ENCODE results near the gene KCNC3.

Gene KCNC3

DNA sequence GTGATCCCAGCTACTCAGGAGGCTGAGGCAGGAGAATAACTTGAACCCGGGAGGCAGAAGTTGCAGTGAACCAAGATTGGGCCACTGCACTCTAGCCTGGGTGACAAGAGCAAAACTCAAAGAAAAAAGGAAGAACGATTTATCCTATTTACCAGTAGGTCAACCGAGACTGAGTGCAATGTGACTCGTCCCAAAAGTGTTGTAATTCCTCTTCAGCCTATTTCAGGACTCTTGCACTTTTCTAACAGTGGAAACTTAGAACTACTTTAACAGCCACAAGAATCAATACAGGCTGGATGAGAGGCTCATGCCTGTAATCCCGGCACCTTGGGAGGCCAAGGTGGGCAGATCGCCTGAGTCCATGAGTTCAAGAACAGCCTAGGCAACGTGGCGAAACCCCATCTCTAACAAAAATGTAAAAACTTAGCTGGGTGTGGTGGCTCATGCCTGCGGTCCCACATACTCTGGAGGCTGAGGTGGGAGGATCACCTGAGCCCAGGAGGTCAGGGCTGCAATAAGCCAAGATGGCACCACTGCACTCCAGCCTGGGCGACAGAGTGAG is 42.8 kb upstream of the KCNC3 start:
- Histone ChIP-seq H3K27ac (ENCODE audit: insufficient read depth in 1 of 2, low read depth in 1 of 2, low read length in 2 of 2, poor library complexity in 1 of 2, severe bottlenecking in 2 of 2) (no peak overlapping the region), H3K27me3 (replicated peaks in 2 of 5; ENCODE audit: control insufficient read depth in 4 of 5, insufficient read depth in 5 of 5, low read length in 4 of 5) (no peaks in the 10 kb centered on the region), H3K4me3 (ENCODE audit: control insufficient read depth in 1 of 7, extremely low read depth in 1 of 7, insufficient read depth in 4 of 7, low read depth in 2 of 7, low read length in 6 of 7) (no peak overlapping the region), H3K36me3 (ENCODE audit: control insufficient read depth in 4 of 4, insufficient read depth in 4 of 4, low read length in 3 of 4) (no peaks in the 10 kb centered on the region), H3K4me1 (ENCODE audit: control extremely low read depth in 1 of 4, control insufficient read depth in 4 of 4, insufficient read depth in 4 of 4, low read length in 3 of 4) (peaks cover 2 to 18% (median 14%) of the 10 kb centered on the region in 4 experiments), H3K9me3 (ENCODE audit: control extremely low read depth in 1 of 5, control insufficient read depth in 4 of 5, insufficient read depth in 2 of 5, low read depth in 1 of 5, low read length in 4 of 5) (no peaks in the 10 kb centered on the region)
- CTCF ChIA-PET = no interaction called here
- no peak for DNase-seq
- whole genome bisulfite sequencing (ENCODE audit: insufficient coverage) = 81% methylated on average over 5 of the region's 10 CpGs
- POLR2A ChIA-PET = no interaction called here

- 0% methylated on average over 15 of the region's 34 CpGs for WGBS (ENCODE audit: insufficient coverage)
- ChIA-PET CTCF (interaction anchor here (0.9 to 3.9 kb wide), 9 partner anchors 11 to 187 kb away, joined by 3 to 25 read pairs (median 4); no protein-coding TSS in a partner anchor), POLR2A (no interaction called here)
- H3K27me3 ChIP-seq (replicated peaks in 2 of 5; ENCODE audit: control insufficient read depth in 4 of 5, insufficient read depth in 5 of 5, low read length in 4 of 5) = no peaks in the 10 kb centered on the region
- H3K9me3 ChIP-seq (ENCODE audit: control extremely low read depth in 1 of 5, control insufficient read depth in 4 of 5, insufficient read depth in 2 of 5, low read depth in 1 of 5, low read length in 4 of 5) = no peaks in the 10 kb centered on the region
- DNase-seq = peak; percentile 85 to 88 (median 86)
- peaks cover 0 to 14% (median 9%) of the 10 kb centered on the region in 4 experiments for H3K4me1 ChIP-seq (ENCODE audit: control extremely low read depth in 1 of 4, control insufficient read depth in 4 of 4, insufficient read depth in 4 of 4, low read length in 3 of 4)
- H3K4me3 ChIP-seq (ENCODE audit: control insufficient read depth in 1 of 7, extremely low read depth in 1 of 7, insufficient read depth in 4 of 7, low read depth in 2 of 7, low read length in 6 of 7) = peak overlapping the region; percentile 48 to 99 (median 81)
- H3K36me3 ChIP-seq (ENCODE audit: control insufficient read depth in 4 of 4, insufficient read depth in 4 of 4, low read length in 3 of 4) = no peaks in the 10 kb centered on the region
- peak overlapping the region; percentile 8 to 68 for H3K27ac ChIP-seq (ENCODE audit: insufficient read depth in 1 of 2, low read depth in 1 of 2, low read length in 2 of 2, poor library complexity in 1 of 2, severe bottlenecking in 2 of 2)
These were observed 39.7 kb upstream of the KCNC3 start for GRCh38 chr19:50368649-50369570.

DNA sequence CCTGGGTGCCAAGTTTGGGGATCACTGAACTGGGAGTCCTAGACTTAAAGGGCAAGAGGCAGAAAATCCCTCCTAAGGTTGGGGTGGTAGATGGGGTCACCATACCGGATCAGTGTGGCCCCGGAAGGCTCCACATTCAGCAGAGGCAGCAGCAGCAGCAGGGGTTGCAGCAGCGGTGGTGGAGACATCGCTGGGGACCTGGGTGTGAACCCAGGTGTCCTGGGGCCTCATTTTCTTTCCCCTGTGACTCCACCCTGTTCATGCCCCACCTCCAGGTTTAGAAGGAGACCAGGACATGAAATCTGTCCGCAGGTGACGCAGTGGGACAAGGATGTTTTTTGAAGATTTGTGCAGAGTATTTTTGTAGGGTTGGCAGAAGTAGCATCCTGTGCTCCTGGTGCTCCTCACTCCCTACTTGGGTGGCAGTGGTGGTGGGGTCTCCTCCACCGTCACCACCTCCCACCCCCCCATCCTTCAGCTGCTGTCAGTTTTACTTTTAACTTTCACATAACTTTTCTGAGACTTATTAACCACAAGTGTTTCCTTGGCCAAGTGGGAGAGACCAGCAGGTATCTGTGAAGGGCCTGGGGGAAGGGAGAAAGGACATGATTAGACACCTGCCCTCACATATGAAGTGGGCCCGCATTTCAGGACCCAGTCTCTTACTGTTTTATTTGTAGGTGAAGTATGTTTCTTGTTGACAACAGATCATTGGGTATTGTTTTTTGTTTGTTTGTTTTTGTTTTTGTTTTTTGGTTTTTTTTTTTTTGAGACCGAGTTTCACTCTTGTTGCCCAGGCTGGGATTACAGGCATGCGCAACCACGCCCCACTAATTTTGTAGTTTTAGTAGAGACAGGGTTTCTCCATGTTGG is 36.5 kb upstream of the KCNC3 start, which contains the start of gene NAPSA:
Gene NAPSA, minus strand, starts transcription at position 206 of the 873 bp plus-strand sequence. Its CDS starts 18 bp downstream, at position 188.
- Histone ChIP-seq H3K4me3 (ENCODE audit: control insufficient read depth in 1 of 7, extremely low read depth in 1 of 7, insufficient read depth in 4 of 7, low read depth in 2 of 7, low read length in 6 of 7) (no peak within 1 kb of the TSS), H3K4me1 (ENCODE audit: control extremely low read depth in 1 of 4, control insufficient read depth in 4 of 4, insufficient read depth in 4 of 4, low read length in 3 of 4) (peaks cover 0 to 14% (median 9%) of the 10 kb centered on the region in 4 experiments), H3K36me3 (ENCODE audit: control insufficient read depth in 4 of 4, insufficient read depth in 4 of 4, low read length in 3 of 4) (no peaks in the 10 kb centered on the region), H3K27ac (ENCODE audit: insufficient read depth in 1 of 2, low read depth in 1 of 2, low read length in 2 of 2, poor library complexity in 1 of 2, severe bottlenecking in 2 of 2) (no peak within 1 kb of the TSS), H3K27me3 (replicated peaks in 2 of 5; ENCODE audit: control insufficient read depth in 4 of 5, insufficient read depth in 5 of 5, low read length in 4 of 5) (no peaks in the 10 kb centered on the region), H3K9me3 (ENCODE audit: control extremely low read depth in 1 of 5, control insufficient read depth in 4 of 5, insufficient read depth in 2 of 5, low read depth in 1 of 5, low read length in 4 of 5) (no peaks in the 10 kb centered on the region)
- ChIA-PET POLR2A (no interaction called here), CTCF (interaction anchor here (0.9 to 4.4 kb wide), 7 partner anchors 8 to 359 kb away, joined by 3 to 17 read pairs (median 4); no protein-coding TSS in a partner anchor)
- DNase-seq = no peak
- WGBS (ENCODE audit: insufficient coverage) = 96% methylated on average over 5 of the region's 11 CpGs

DNA sequence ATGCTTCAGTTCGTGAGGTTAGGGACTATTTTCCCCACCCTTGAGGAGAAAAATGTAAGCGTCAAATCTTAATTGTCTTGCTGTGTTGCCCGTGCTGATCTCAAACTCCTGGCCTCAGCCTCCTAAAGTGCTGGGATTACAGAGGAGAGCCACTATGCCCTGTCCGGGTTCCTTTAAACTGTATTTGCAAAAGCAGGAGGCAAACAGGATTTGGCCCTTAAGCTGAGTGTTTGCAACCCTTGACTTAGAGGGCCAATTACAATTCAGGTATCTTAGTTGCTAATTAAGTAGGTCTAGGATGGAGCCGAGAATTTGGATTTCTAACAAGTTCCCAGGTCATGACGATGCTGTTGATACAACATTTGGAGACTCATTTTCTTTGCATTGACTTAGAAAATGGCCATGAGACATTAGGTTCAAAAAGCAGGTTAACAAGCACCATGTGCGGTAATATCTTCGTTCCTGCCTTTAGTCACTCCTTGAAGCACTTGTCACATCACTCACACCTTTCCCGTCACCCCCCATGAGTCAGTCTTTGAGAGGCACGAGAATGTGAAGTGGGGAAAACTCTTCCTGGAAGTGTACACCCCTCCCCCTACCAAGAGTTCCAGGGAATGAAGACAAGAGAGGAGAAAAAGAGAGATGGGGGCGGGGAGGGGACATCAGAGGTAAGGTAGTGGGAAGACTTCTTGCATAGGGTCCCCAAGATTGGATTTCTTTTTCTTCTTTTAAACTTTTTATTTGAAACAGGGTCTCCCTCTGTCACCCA is 33.7 kb upstream of the KCNC3 start:
- no peak overlapping the region for H3K27ac ChIP-seq (ENCODE audit: insufficient read depth in 1 of 2, low read depth in 1 of 2, low read length in 2 of 2, poor library complexity in 1 of 2, severe bottlenecking in 2 of 2)
- CTCF ChIA-PET = interaction anchor here (4.4 kb wide), 1 partner anchor 98 kb away, joined by 17 read pairs; no protein-coding TSS in a partner anchor
- 98% methylated on average over 8 of the region's 11 CpGs for WGBS (ENCODE audit: insufficient coverage)
- peaks cover 0 to 2% (median 0%) of the 10 kb centered on the region in 5 experiments for H3K27me3 ChIP-seq (replicated peaks in 2 of 5; ENCODE audit: control insufficient read depth in 4 of 5, insufficient read depth in 5 of 5, low read length in 4 of 5)
- POLR2A ChIA-PET = no interaction called here
- no peak overlapping the region for H3K4me3 ChIP-seq (ENCODE audit: control insufficient read depth in 1 of 7, extremely low read depth in 1 of 7, insufficient read depth in 4 of 7, low read depth in 2 of 7, low read length in 6 of 7)
- no peaks in the 10 kb centered on the region for H3K9me3 ChIP-seq (ENCODE audit: control extremely low read depth in 1 of 5, control insufficient read depth in 4 of 5, insufficient read depth in 2 of 5, low read depth in 1 of 5, low read length in 4 of 5)
- H3K4me1 ChIP-seq (ENCODE audit: control extremely low read depth in 1 of 4, control insufficient read depth in 4 of 4, insufficient read depth in 4 of 4, low read length in 3 of 4) = peaks cover 0 to 8% (median 4%) of the 10 kb centered on the region in 4 experiments
- no peak for DNase-seq
- no peaks in the 10 kb centered on the region for H3K36me3 ChIP-seq (ENCODE audit: control insufficient read depth in 4 of 4, insufficient read depth in 4 of 4, low read length in 3 of 4)

GRCh38 chr19:50362030-50362412 is 32.8 kb upstream of the KCNC3 start:
- POLR2A ChIA-PET = no interaction called here
- H3K4me3 ChIP-seq (ENCODE audit: control insufficient read depth in 1 of 7, extremely low read depth in 1 of 7, insufficient read depth in 4 of 7, low read depth in 2 of 7, low read length in 6 of 7) = no peak overlapping the region

GRCh38 chr19:50361290-50362029 is 32.3 kb upstream of the KCNC3 start:
- CTCF ChIA-PET = interaction anchor here (4.4 kb wide), 1 partner anchor 100 kb away, joined by 17 read pairs; no protein-coding TSS in a partner anchor
- POLR2A ChIA-PET = no interaction called here

More at GRCh38 chr19:50362030-50362412, 32.8 kb upstream of the KCNC3 start:
- WGBS (ENCODE audit: insufficient coverage) = 98% methylated on average over 5 of the region's 7 CpGs
- Histone ChIP-seq H3K36me3 (ENCODE audit: control insufficient read depth in 4 of 4, insufficient read depth in 4 of 4, low read length in 3 of 4) (no peaks in the 10 kb centered on the region), H3K9me3 (ENCODE audit: control extremely low read depth in 1 of 5, control insufficient read depth in 4 of 5, insufficient read depth in 2 of 5, low read depth in 1 of 5, low read length in 4 of 5) (no peaks in the 10 kb centered on the region), H3K27ac (ENCODE audit: insufficient read depth in 1 of 2, low read depth in 1 of 2, low read length in 2 of 2, poor library complexity in 1 of 2, severe bottlenecking in 2 of 2) (no peak overlapping the region), H3K4me1 (ENCODE audit: control extremely low read depth in 1 of 4, control insufficient read depth in 4 of 4, insufficient read depth in 4 of 4, low read length in 3 of 4) (peaks cover 0 to 11% (median 7%) of the 10 kb centered on the region in 4 experiments), H3K27me3 (replicated peaks in 2 of 5; ENCODE audit: control insufficient read depth in 4 of 5, insufficient read depth in 5 of 5, low read length in 4 of 5) (peaks cover 0 to 4% (median 0%) of the 10 kb centered on the region in 5 experiments)
- CTCF ChIA-PET = interaction anchor here (4.4 kb wide), 1 partner anchor 99 kb away, joined by 17 read pairs; no protein-coding TSS in a partner anchor
- DNase-seq = no peak

More at GRCh38 chr19:50361290-50362029, 32.3 kb upstream of the KCNC3 start:
- no peaks in the 10 kb centered on the region for H3K36me3 ChIP-seq (ENCODE audit: control insufficient read depth in 4 of 4, insufficient read depth in 4 of 4, low read length in 3 of 4)
- 97% methylated on average over 5 of the region's 7 CpGs for WGBS (ENCODE audit: insufficient coverage)
- H3K4me1 ChIP-seq (ENCODE audit: control extremely low read depth in 1 of 4, control insufficient read depth in 4 of 4, insufficient read depth in 4 of 4, low read length in 3 of 4) = peaks cover 0 to 11% (median 8%) of the 10 kb centered on the region in 4 experiments
- H3K27me3 ChIP-seq (replicated peaks in 2 of 5; ENCODE audit: control insufficient read depth in 4 of 5, insufficient read depth in 5 of 5, low read length in 4 of 5) = peaks cover 0 to 4% (median 0%) of the 10 kb centered on the region in 5 experiments
- H3K4me3 ChIP-seq (ENCODE audit: control insufficient read depth in 1 of 7, extremely low read depth in 1 of 7, insufficient read depth in 4 of 7, low read depth in 2 of 7, low read length in 6 of 7) = no peak overlapping the region
- H3K9me3 ChIP-seq (ENCODE audit: control extremely low read depth in 1 of 5, control insufficient read depth in 4 of 5, insufficient read depth in 2 of 5, low read depth in 1 of 5, low read length in 4 of 5) = no peaks in the 10 kb centered on the region
- DNase-seq = no peak
- H3K27ac ChIP-seq (ENCODE audit: insufficient read depth in 1 of 2, low read depth in 1 of 2, low read length in 2 of 2, poor library complexity in 1 of 2, severe bottlenecking in 2 of 2) = no peak overlapping the region

Measured in common myeloid progenitor, CD34-positive (primary cell).